Measurements from ENCODE around the gene TH. TPM values are rescaled to one million over a fixed set of nuclear protein-coding genes. Genes with fewer than 3 reads are reported as not detected.

TH gene
- total RNA-seq, 1 donor from 2014 or later = not detected

DNA sequence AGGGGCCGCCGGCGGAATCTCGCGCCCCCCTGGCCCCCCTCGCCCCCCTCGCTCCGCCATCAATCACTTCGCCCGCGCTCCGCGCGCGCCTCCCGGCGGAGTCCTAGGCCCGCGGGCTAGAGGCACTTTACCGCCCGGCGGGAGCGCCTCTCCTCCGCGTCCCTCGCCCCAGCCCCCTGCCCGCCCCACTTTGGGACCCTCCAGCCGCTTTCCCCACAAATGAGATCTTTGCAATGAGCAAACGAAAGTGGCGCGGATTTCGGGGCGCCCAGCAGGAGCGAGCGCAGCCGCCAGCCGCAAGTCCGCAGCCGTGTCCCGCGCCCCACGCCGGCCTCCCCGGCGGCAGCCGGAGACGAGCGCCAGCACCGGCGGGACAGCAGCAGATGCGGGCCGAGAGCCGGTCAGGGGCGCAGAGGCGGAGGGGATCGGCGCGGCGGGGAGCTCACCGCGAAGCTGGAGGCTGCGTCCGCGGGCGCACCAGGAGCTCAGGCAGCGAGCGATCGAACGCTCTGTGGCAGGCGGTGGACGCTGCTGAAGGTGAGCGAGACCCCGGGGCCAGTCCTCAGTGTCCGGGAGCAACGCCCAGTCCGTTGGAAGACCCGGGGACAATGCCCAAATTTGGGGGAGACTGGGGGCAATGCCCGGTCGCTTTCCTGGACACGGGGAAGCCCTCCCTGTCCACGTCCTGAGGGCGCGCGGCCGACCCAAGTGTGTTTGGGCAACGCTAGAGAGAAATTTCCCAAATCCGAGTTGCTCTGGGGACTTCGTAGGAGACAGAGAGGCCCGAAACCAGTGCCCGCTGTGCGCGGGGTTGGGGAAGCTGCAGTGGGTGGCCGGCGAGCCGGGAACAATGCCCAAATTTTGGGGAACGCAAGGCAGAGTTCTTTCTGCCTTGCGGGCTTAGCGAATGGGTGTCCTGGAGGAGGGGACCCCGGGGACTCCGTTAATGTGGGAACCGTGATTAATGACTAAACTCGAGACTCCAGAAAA is 30.9 kb downstream of the TH start:
- no peak overlapping the region for H3K4me3 ChIP-seq
- no peaks in the 10 kb centered on the region for H3K36me3 ChIP-seq
- H3K27me3 ChIP-seq = peaks cover 79% of the 10 kb centered on the region
- intact Hi-C loops (cut with DNase I) = no loop called here
- H3K27ac ChIP-seq = no peak overlapping the region
- no peak for DNase-seq
- H3K4me1 ChIP-seq = peaks cover 7% of the 10 kb centered on the region
- TF ChIP-seq, protein P1, sequence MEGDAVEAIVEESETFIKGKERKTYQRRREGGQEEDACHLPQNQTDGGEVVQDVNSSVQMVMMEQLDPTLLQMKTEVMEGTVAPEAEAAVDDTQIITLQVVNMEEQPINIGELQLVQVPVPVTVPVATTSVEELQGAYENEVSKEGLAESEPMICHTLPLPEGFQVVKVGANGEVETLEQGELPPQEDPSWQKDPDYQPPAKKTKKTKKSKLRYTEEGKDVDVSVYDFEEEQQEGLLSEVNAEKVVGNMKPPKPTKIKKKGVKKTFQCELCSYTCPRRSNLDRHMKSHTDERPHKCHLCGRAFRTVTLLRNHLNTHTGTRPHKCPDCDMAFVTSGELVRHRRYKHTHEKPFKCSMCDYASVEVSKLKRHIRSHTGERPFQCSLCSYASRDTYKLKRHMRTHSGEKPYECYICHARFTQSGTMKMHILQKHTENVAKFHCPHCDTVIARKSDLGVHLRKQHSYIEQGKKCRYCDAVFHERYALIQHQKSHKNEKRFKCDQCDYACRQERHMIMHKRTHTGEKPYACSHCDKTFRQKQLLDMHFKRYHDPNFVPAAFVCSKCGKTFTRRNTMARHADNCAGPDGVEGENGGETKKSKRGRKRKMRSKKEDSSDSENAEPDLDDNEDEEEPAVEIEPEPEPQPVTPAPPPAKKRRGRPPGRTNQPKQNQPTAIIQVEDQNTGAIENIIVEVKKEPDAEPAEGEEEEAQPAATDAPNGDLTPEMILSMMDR (IDR thresholded peaks at IDR 0.05) = no peak
- ATAC-seq = no peak
- no peaks in the 10 kb centered on the region for H3K9me3 ChIP-seq

DNA sequence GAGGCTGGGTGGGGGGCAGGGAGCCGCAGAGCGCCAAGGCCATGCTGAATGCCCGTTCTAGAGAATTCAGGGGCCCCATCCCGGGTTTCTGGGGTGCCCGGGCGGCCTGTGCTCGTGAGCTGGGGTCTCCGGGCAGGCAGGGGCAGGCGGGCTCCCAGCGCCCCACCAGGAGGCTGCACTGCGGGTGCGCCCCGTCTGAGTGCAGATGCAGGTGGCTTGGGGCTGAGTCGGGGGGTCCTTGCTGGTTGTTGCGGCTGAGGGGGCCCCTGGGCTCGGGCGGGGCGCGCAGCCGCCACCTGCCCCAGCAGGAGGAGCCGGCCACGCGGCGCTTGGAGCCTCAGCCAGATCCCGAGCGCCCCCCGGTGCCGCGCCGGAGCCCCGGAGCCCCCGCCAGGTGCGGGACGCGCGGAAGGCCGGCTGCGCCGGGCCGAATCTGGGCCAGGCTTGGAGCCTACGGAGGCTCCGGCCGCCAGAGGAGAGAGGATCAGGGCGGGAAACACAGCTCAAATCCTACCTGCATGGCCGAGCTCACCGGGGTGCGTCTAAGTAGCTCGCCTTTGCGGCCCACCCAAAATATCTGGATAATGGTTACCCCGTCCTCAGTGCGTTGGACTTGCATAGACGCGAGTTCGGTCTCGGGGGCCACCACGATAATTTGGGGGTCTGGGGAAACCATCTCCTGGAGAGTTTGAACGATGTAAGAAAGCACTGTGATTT is 31.8 kb downstream of the TH start:
- Histone ChIP-seq H3K27me3 (peaks cover 78% of the 10 kb centered on the region), H3K9me3 (no peaks in the 10 kb centered on the region), H3K4me3 (no peak overlapping the region), H3K36me3 (no peaks in the 10 kb centered on the region), H3K4me1 (peaks cover 7% of the 10 kb centered on the region), H3K27ac (no peak overlapping the region)
- TF ChIP-seq, protein P1 (IDR thresholded peaks at IDR 0.05) = no peak
- DNase-seq (no peak), ATAC-seq (no peak)
- intact Hi-C loops (cut with DNase I) = no loop called here

DNA sequence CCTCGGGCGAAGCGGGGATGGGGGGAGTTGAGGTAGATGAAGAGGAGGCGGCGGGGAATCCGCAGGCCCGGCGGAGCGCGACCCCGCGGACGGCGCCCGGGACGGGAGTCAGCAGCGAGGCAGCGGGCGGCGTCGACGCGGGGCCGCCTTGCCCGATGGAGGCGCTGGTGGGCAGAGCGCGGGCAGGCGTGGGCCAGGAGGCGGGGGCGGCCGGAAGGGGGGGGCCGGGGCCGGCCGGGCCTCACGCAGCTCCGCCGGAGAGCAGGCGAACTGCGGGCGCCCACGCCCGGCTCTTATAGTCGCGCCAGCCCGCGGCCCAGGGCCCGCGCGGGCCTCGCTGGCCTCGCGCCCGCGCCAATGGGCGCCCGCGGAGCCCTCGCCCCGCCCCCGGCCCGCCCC is 32.5 kb downstream of the TH start, which contains the start of gene IGF2:
TSS of gene IGF2 (minus strand) at position 267 of the 399 bp plus-strand sequence. CDS start 3,866 bp downstream, outside the sequence.
- ATAC-seq (peak; percentile 7), DNase-seq (no peak)
- peaks cover 78% of the 10 kb centered on the region for H3K27me3 ChIP-seq
- peak within 1 kb of the TSS; percentile 26 for H3K4me3 ChIP-seq
- H3K27ac ChIP-seq = no peak within 1 kb of the TSS
- H3K9me3 ChIP-seq = no peaks in the 10 kb centered on the region
- intact Hi-C loops (cut with DNase I) = no loop called here
- H3K4me1 ChIP-seq = peaks cover 7% of the 10 kb centered on the region
- H3K36me3 ChIP-seq = no peaks in the 10 kb centered on the region
- TF ChIP-seq, protein P1 (IDR thresholded peaks at IDR 0.05) = no peak

DNA sequence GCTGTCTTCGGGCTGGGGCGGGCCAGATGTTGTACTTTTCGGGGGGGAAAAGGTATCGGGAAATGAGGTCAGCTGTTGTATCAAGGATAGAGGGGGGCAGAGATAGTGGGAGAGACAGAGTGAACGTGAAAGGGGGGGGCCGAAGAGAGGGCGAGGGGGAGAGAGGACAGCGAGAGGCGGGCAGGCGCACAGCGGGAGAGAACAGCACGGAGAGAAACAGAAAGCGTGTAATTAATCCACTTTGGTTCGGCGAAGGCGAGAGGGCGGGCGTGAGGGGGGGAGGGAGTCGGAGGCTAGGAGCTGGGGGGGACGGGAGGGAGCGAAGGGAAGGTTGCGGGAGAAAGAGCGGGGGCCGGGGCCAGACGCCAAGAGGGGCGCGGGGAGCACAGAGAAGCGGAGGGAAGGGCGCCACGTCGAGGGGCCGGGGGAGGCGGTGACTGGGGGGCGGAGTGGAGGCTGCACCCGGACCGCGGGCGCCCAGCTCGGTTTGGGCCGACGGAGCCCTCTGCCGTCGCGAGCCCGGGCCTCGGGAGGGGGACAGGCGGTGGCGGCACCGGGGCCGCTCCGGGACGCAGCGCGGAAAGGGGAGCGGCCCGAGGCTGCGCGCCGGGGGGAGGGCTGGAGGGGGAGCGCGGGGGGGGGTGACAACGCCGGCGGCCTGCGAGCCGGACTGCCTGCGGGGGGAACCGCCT is 33.0 kb downstream of the TH start:
- H3K4me3 ChIP-seq = peak overlapping the region; percentile 26
- H3K36me3 ChIP-seq = no peaks in the 10 kb centered on the region
- intact Hi-C loops (cut with DNase I) = no loop called here
- no peak overlapping the region for H3K27ac ChIP-seq
- DNase-seq (no peak), ATAC-seq (no peak)
- H3K4me1 ChIP-seq = peaks cover 7% of the 10 kb centered on the region
- H3K9me3 ChIP-seq = no peaks in the 10 kb centered on the region
- peaks cover 78% of the 10 kb centered on the region for H3K27me3 ChIP-seq
- TF ChIP-seq, protein P1 (IDR thresholded peaks at IDR 0.05) = no peak

DNA sequence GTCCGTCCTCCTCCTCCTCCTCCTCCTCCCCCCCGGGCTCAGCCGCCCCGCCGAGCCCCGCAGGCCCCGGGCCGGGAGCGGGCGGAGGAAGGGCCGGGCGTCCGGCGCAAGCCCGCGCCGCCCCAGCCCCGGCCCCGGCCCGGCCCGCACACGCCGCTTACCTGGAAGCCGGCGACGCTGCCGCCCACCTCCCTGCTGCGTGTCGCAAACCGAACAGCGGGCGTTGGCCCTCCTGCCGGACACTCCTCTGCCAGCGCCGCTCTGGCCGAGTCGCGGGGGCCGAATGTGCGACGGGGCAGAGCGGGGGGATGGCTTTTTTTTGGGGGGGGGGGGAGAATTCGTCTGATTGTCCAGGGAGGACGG is 33.6 kb downstream of the TH start:
- DNase-seq (no peak), ATAC-seq (peak; percentile 5)
- H3K27me3 ChIP-seq = peaks cover 77% of the 10 kb centered on the region
- no peaks in the 10 kb centered on the region for H3K9me3 ChIP-seq
- intact Hi-C loops (cut with DNase I) = no loop called here
- no peaks in the 10 kb centered on the region for H3K36me3 ChIP-seq
- H3K4me1 ChIP-seq = peaks cover 7% of the 10 kb centered on the region
- H3K4me3 ChIP-seq = peak overlapping the region; percentile 26
- H3K27ac ChIP-seq = no peak overlapping the region
- TF ChIP-seq, protein P1 (IDR thresholded peaks at IDR 0.05) = no peak

All from upper lobe of right lung (tissue), 1 donor.